Astrocyte (in vitro differentiated cells and primary cell): ENCODE measurements around the gene WDR73. TPM values are rescaled to one million over a fixed set of nuclear protein-coding genes. Genes with fewer than 3 reads are reported as not detected.

ENCODE experiments used
- DNase-seq: peaks from one replicate; pipeline ENCODE4 v3.0.0-alpha.2; 2010; ENCODE audit warnings: low read depth
- FAIRE-seq: peaks from 2 replicates; lab custom pipeline; 2011; peaks lifted over from hg19 to GRCh38; lab: Jason Lieb, UNC
- H2AFZ ChIP-seq: 2 replicates; pipeline ENCODE4 v1.6.0; 2012; ENCODE audit warnings: low read depth, low read length, inconsistent platforms
- H3K27ac ChIP-seq: 2 replicates; pipeline ENCODE4 v1.5.1; 2011; ENCODE audit warnings: low read depth, low read length, inconsistent platforms
- H3K27me3 ChIP-seq: 2 replicates; pipeline ENCODE4 v1.6.0; 2011; ENCODE audit warnings: low read length, inconsistent platforms; ENCODE audit not compliant: insufficient read depth
- H3K36me3 ChIP-seq: 2 replicates; pipeline ENCODE4 v1.5.1; 2011; ENCODE audit warnings: low read length, inconsistent platforms; ENCODE audit not compliant: insufficient read depth
- H3K4me1 ChIP-seq: 2 replicates; pipeline ENCODE4 v1.5.1; 2011; ENCODE audit warnings: low read length, inconsistent platforms; ENCODE audit not compliant: insufficient read depth
- H3K4me2 ChIP-seq: 2 replicates; pipeline ENCODE4 v1.6.0; 2012; ENCODE audit warnings: low read length, inconsistent platforms
- H3K4me3 ChIP-seq: 2 replicates; pipeline ENCODE4 v1.5.1; 2011; ENCODE audit warnings: low read depth, mild to moderate bottlenecking, low read length, inconsistent platforms; ENCODE audit not compliant: insufficient read depth
- H3K79me2 ChIP-seq: 2 replicates; pipeline ENCODE4 v1.6.0; 2012; ENCODE audit warnings: mild to moderate bottlenecking, low read length, inconsistent platforms; ENCODE audit not compliant: insufficient read depth
- H3K9ac ChIP-seq: 2 replicates; pipeline ENCODE4 v1.6.0; 2012; ENCODE audit warnings: mild to moderate bottlenecking, low read length, inconsistent platforms
- H3K9me3 ChIP-seq: 2 replicates; pipeline ENCODE4 v1.5.1; 2012; ENCODE audit warnings: low read depth, mild to moderate bottlenecking, low read length, inconsistent platforms; ENCODE audit not compliant: insufficient read depth
- H4K20me1 ChIP-seq: 2 replicates; pipeline ENCODE4 v1.6.0; 2012; ENCODE audit warnings: low read length, inconsistent platforms; ENCODE audit not compliant: insufficient read depth
- H3K27ac Mint-ChIP-seq: one replicate; pipeline ENCODE4 v1.8.0; 2021; ENCODE audit warnings: mild to moderate bottlenecking, mixed read lengths; ENCODE audit not compliant: unreplicated experiment
- H3K27me3 Mint-ChIP-seq: one replicate; pipeline ENCODE4 v1.8.0; 2021; ENCODE audit warnings: low read depth, mixed read lengths; ENCODE audit not compliant: unreplicated experiment
- H3K36me3 Mint-ChIP-seq: one replicate; pipeline ENCODE4 v1.8.0; 2021; ENCODE audit warnings: low read depth, mixed read lengths; ENCODE audit not compliant: unreplicated experiment
- H3K4me1 Mint-ChIP-seq: one replicate; pipeline ENCODE4 v1.8.0; 2021; ENCODE audit warnings: low read depth, mixed read lengths; ENCODE audit not compliant: unreplicated experiment
- H3K4me3 Mint-ChIP-seq: one replicate; pipeline ENCODE4 v1.8.0; 2021; ENCODE audit warnings: mild to moderate bottlenecking, moderate library complexity, mixed read lengths; ENCODE audit not compliant: unreplicated experiment
- H3K9me3 Mint-ChIP-seq: one replicate; pipeline ENCODE4 v1.8.0; 2021; ENCODE audit warnings: mild to moderate bottlenecking, mixed read lengths; ENCODE audit not compliant: unreplicated experiment
- CTCF ChIP-seq: IDR thresholded peaks from 2 replicates; pipeline ENCODE4 v1.5.1; 2011; ENCODE audit warnings: low read depth, mild to moderate bottlenecking, inconsistent platforms, low read length, moderate library complexity; ENCODE audit not compliant: insufficient read depth
- EZH2 ChIP-seq: IDR thresholded peaks from 2 replicates; pipeline ENCODE4 v1.6.1; 2012; ENCODE audit warnings: mild to moderate bottlenecking, low read length, inconsistent platforms; ENCODE audit not compliant: insufficient read depth
- total RNA-seq: library from RNA; stranded (reverse); gene quantifications from 2 replicates; pipeline ENCODE4 v1.2.1, GENCODE V29; 2021

The WDR73 gene
- total RNA-seq, 1 donor from 2014 or later = 23.9 TPM

GRCh38 chr15:84606653-84607120 lies 47.4 kb downstream of the WDR73 start:
- DNase-seq (no peak), FAIRE-seq (no peak)
- peaks cover 7% of the 10 kb centered on the region for H3K4me1 ChIP-seq
- H3K27me3 ChIP-seq = no peaks in the 10 kb centered on the region
- H3K4me2 ChIP-seq = no peak overlapping the region
- peaks cover 54% of the 10 kb centered on the region for H3K79me2 ChIP-seq
- H3K4me1 Mint-ChIP-seq = peaks cover 9% of the 10 kb centered on the region
- no peaks in the 10 kb centered on the region for H3K27me3 Mint-ChIP-seq
- peaks cover 25% of the 10 kb centered on the region for H3K36me3 Mint-ChIP-seq
- H3K4me3 ChIP-seq = no peak overlapping the region
- H3K36me3 ChIP-seq = peaks cover 11% of the 10 kb centered on the region
- no peak overlapping the region for H3K4me3 Mint-ChIP-seq
- no peak overlapping the region for H2AFZ ChIP-seq
- H3K9me3 ChIP-seq = no peaks in the 10 kb centered on the region
- no peak overlapping the region for H3K27ac ChIP-seq
- TF ChIP-seq EZH2 (no peak), CTCF (no peak)
- no peak overlapping the region for H3K9ac ChIP-seq
- H4K20me1 ChIP-seq = peaks cover 59% of the 10 kb centered on the region
- H3K9me3 Mint-ChIP-seq = no peaks in the 10 kb centered on the region
- H3K27ac Mint-ChIP-seq = no peak overlapping the region

- H3K36me3 Mint-ChIP-seq = peaks cover 23% of the 10 kb centered on the region
- Histone ChIP-seq H3K9ac (no peak overlapping the region), H3K27ac (no peak overlapping the region), H2AFZ (no peak overlapping the region), H3K4me2 (peak overlapping the region; percentile 32), H3K27me3 (no peaks in the 10 kb centered on the region), H3K9me3 (no peaks in the 10 kb centered on the region), H4K20me1 (peaks cover 59% of the 10 kb centered on the region), H3K79me2 (peaks cover 59% of the 10 kb centered on the region), H3K4me1 (peaks cover 7% of the 10 kb centered on the region), H3K4me3 (no peak overlapping the region), H3K36me3 (peaks cover 11% of the 10 kb centered on the region)
- H3K4me3 Mint-ChIP-seq = no peak overlapping the region
- TF ChIP-seq CTCF = no peak
- no peak for TF ChIP-seq EZH2
- H3K4me1 Mint-ChIP-seq = peaks cover 9% of the 10 kb centered on the region
- DNase-seq (no peak), FAIRE-seq (no peak)
- H3K27me3 Mint-ChIP-seq = no peaks in the 10 kb centered on the region
- no peak overlapping the region for H3K27ac Mint-ChIP-seq
- H3K9me3 Mint-ChIP-seq = no peaks in the 10 kb centered on the region
Observed at GRCh38 chr15:84605554-84605882, 48.6 kb downstream of the WDR73 start.

GRCh38 chr15:84604826-84605553 lies 49.1 kb downstream of the WDR73 start:
- Mint-ChIP-seq H3K9me3 (no peaks in the 10 kb centered on the region), H3K36me3 (peaks cover 23% of the 10 kb centered on the region), H3K27me3 (no peaks in the 10 kb centered on the region), H3K4me3 (no peak overlapping the region), H3K27ac (no peak overlapping the region), H3K4me1 (peaks cover 9% of the 10 kb centered on the region)
- H3K27me3 ChIP-seq = no peaks in the 10 kb centered on the region
- H3K9ac ChIP-seq = no peak overlapping the region
- FAIRE-seq = no peak
- H3K4me1 ChIP-seq = peaks cover 7% of the 10 kb centered on the region
- TF ChIP-seq EZH2 (no peak), CTCF (no peak)
- DNase-seq = peak; percentile 30
- peaks cover 57% of the 10 kb centered on the region for H3K79me2 ChIP-seq
- peak overlapping the region; percentile 32 for H3K4me2 ChIP-seq
- no peak overlapping the region for H3K4me3 ChIP-seq
- H3K36me3 ChIP-seq = peaks cover 11% of the 10 kb centered on the region
- no peaks in the 10 kb centered on the region for H3K9me3 ChIP-seq
- H2AFZ ChIP-seq = no peak overlapping the region
- H3K27ac ChIP-seq = no peak overlapping the region
- H4K20me1 ChIP-seq = peaks cover 59% of the 10 kb centered on the region
